ENCODE results near the gene FXYD6. TPM values are rescaled to one million over a fixed set of nuclear protein-coding genes. Genes with fewer than 3 reads are reported as not detected.

The FXYD6 gene
- polyA plus RNA-seq, 2 of the 4 experiments (the other 2 are of a cell fraction) = 0.26 to 0.49 TPM

DNA sequence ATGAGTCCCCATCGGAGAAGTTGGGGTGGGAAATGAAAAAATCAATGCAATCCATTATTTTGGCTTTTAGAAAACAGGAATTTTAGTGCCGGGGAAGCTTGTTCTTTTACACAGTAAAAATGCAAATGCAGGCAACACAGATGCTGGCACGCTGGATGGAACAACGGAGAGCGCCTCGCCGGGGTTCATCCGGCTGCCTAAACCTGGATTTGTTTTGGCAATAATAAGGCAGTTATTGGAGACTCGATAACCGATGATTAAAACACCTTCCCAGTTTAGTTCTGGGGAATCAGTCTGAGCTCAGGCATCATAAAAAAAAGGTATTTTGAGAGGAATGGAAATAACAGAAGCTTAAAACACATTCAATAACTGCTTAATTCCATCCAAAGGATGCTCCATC is 82.3 kb downstream of the FXYD6 start:
- Histone ChIP-seq H3K4me1 (no peaks in the 10 kb centered on the region), H3K4me3 (no peak overlapping the region), H3K9me3 (no peaks in the 10 kb centered on the region), H3K27ac (no peak overlapping the region), H3K4me2 (no peak overlapping the region)
- CTCF ChIA-PET = interaction anchor here (1.2 to 2.0 kb wide), 3 partner anchors 15 to 153 kb away, joined by 3 to 4 read pairs (median 4); no protein-coding TSS in a partner anchor
- no peak for DNase-seq (ENCODE audit: low read depth in 1 of 2, low spot score in 1 of 2)
- FAIRE-seq = no peak
- TF ChIP-seq KDM1A (IDR thresholded peaks at IDR 0.05; ENCODE audit: low read depth) = no peak
- no peak for TF ChIP-seq JUN (IDR thresholded peaks at IDR 0.05)
- no peak for TF ChIP-seq CEBPB (IDR thresholded peaks at IDR 0.05)
- TF ChIP-seq, protein P1, sequence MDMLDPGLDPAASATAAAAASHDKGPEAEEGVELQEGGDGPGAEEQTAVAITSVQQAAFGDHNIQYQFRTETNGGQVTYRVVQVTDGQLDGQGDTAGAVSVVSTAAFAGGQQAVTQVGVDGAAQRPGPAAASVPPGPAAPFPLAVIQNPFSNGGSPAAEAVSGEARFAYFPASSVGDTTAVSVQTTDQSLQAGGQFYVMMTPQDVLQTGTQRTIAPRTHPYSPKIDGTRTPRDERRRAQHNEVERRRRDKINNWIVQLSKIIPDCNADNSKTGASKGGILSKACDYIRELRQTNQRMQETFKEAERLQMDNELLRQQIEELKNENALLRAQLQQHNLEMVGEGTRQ (IDR thresholded peaks at IDR 0.05) = no peak
- TF ChIP-seq NPAS2 (CRISPR knock-in tag; IDR thresholded peaks at IDR 0.05; ENCODE audit: borderline replicate concordance) = no peak
- no peak for TF ChIP-seq ZNF302 (CRISPR knock-in tag; IDR thresholded peaks at IDR 0.05)
- TF ChIP-seq HOXB13 (CRISPR knock-in tag; IDR thresholded peaks at IDR 0.05; ENCODE audit: low read depth) = no peak
- no peak for TF ChIP-seq POLR2A (IDR thresholded peaks at IDR 0.05; ENCODE audit: low read length)
- no peak for TF ChIP-seq EHF (CRISPR knock-in tag; IDR thresholded peaks at IDR 0.05)
- TF ChIP-seq CBX8 (IDR thresholded peaks at IDR 0.05) = no peak
- TF ChIP-seq, protein P2, sequence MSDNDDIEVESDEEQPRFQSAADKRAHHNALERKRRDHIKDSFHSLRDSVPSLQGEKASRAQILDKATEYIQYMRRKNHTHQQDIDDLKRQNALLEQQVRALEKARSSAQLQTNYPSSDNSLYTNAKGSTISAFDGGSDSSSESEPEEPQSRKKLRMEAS (IDR thresholded peaks at IDR 0.05) = no peak
- no peak for TF ChIP-seq JUNB (IDR thresholded peaks at IDR 0.05)
- TF ChIP-seq, protein P3, sequence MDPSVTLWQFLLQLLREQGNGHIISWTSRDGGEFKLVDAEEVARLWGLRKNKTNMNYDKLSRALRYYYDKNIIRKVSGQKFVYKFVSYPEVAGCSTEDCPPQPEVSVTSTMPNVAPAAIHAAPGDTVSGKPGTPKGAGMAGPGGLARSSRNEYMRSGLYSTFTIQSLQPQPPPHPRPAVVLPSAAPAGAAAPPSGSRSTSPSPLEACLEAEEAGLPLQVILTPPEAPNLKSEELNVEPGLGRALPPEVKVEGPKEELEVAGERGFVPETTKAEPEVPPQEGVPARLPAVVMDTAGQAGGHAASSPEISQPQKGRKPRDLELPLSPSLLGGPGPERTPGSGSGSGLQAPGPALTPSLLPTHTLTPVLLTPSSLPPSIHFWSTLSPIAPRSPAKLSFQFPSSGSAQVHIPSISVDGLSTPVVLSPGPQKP (IDR thresholded peaks at IDR 0.05; ENCODE audit: low read depth, low read length) = no peak
- POLR2A ChIA-PET = no interaction called here
- no peak for ATAC-seq
- WGBS (ENCODE audit: missing lambda C conversion rate) = 93% methylated on average over 10 of the region's 10 CpGs

DNA sequence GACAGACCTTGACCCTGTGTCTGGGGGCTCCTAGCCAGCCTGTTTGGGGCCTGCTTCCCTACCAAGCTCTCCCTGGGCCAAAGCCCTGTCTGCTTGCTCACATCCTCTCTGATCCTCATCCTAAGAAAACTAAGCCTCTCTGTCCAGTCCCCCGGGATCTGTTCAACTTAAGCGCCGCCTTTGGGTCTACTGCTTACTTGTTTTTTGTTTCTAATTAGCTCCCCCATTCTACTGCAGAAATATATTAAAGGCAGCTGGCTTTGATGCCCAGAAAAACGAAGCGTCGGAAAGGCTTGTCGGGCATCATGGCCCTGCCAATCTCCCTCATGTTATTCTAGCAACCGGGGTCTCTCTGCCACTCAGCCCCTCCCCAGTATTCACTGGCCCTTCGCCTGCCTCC is 82.9 kb downstream of the FXYD6 start:
- ATAC-seq = no peak
- Histone ChIP-seq H3K4me1 (no peaks in the 10 kb centered on the region), H3K4me2 (no peak overlapping the region), H3K9me3 (no peaks in the 10 kb centered on the region), H3K4me3 (no peak overlapping the region), H3K27ac (no peak overlapping the region)
- no peak for TF ChIP-seq EP300 (IDR thresholded peaks at IDR 0.05)
- TF ChIP-seq CBX8 (IDR thresholded peaks at IDR 0.05) = no peak
- TF ChIP-seq HDAC2 (IDR thresholded peaks at IDR 0.05) = no peak
- TF ChIP-seq, protein P4, sequence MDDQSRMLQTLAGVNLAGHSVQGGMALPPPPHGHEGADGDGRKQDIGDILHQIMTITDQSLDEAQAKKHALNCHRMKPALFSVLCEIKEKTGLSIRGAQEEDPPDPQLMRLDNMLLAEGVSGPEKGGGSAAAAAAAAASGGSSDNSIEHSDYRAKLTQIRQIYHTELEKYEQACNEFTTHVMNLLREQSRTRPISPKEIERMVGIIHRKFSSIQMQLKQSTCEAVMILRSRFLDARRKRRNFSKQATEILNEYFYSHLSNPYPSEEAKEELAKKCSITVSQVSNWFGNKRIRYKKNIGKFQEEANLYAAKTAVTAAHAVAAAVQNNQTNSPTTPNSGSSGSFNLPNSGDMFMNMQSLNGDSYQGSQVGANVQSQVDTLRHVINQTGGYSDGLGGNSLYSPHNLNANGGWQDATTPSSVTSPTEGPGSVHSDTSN (IDR thresholded peaks at IDR 0.05) = no peak
- no peak for TF ChIP-seq ESRRA (IDR thresholded peaks at IDR 0.05; ENCODE audit: borderline replicate concordance, low read length)
- TF ChIP-seq, protein P5, sequence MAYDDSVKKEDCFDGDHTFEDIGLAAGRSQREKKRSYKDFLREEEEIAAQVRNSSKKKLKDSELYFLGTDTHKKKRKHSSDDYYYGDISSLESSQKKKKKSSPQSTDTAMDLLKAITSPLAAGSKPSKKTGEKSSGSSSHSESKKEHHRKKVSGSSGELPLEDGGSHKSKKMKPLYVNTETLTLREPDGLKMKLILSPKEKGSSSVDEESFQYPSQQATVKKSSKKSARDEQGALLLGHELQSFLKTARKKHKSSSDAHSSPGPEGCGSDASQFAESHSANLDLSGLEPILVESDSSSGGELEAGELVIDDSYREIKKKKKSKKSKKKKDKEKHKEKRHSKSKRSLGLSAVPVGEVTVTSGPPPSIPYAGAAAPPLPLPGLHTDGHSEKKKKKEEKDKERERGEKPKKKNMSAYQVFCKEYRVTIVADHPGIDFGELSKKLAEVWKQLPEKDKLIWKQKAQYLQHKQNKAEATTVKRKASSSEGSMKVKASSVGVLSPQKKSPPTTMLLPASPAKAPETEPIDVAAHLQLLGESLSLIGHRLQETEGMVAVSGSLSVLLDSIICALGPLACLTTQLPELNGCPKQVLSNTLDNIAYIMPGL (CRISPR knock-in tag; IDR thresholded peaks at IDR 0.05; ENCODE audit: borderline replicate concordance) = no peak
- TF ChIP-seq NR3C1 (IDR thresholded peaks at IDR 0.05) = no peak
- ChIA-PET POLR2A (no interaction called here), CTCF (interaction anchor here (1.2 to 2.3 kb wide), 5 partner anchors 14 to 367 kb away, joined by 3 to 8 read pairs (median 4); no protein-coding TSS in a partner anchor)
- 81% methylated on average over 9 of the region's 9 CpGs for WGBS (ENCODE audit: missing lambda C conversion rate)
- FAIRE-seq = no peak
- DNase-seq (ENCODE audit: low read depth in 1 of 2, low spot score in 1 of 2) = no peak

DNA sequence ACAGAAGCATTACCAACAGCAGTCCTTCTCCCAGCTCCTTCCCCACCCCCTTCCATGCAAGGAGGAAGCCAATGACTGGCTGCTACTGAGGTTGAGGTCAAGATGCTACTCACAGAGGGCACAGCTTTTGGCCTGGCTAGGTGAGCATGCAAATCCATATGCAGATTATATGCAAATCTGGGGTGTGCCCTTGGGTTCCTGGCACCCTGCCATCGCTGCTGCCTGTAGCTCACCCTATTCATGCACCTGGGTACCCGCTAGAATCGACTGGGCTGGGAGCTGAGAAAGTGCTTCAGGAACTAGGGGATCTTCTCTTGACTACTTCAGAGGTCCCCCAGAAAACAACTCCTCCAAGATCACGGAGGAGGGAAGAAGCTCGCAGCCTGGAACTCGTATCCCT is 83.5 kb downstream of the FXYD6 start:
- ChIA-PET POLR2A (no interaction called here), CTCF (interaction anchor here (1.0 to 2.3 kb wide), 7 partner anchors 13 to 367 kb away, joined by 3 to 8 read pairs (median 4); no protein-coding TSS in a partner anchor)
- TF ChIP-seq TP53 (CRISPR knock-in tag; IDR thresholded peaks at IDR 0.05) = no peak
- TF ChIP-seq NFE2L2 (conservative IDR thresholded peaks at IDR 0.05; ENCODE audit: low read length) = no peak
- TF ChIP-seq KDM1A (IDR thresholded peaks at IDR 0.05; ENCODE audit: low read depth) = no peak
- TF ChIP-seq RARB (CRISPR knock-in tag; IDR thresholded peaks at IDR 0.05) = no peak
- TF ChIP-seq EP300 (IDR thresholded peaks at IDR 0.05) = no peak
- no peak for TF ChIP-seq ZC3H11A (IDR thresholded peaks at IDR 0.05)
- TF ChIP-seq JUN (IDR thresholded peaks at IDR 0.05) = no peak
- no peak for TF ChIP-seq HOXA7 (CRISPR knock-in tag; IDR thresholded peaks at IDR 0.05)
- no peak for TF ChIP-seq HOXB13 (CRISPR knock-in tag; IDR thresholded peaks at IDR 0.05; ENCODE audit: low read depth)
- TF ChIP-seq, protein P5 (CRISPR knock-in tag; IDR thresholded peaks at IDR 0.05; ENCODE audit: borderline replicate concordance) = no peak
- TF ChIP-seq POLR2A (IDR thresholded peaks at IDR 0.05; ENCODE audit: low read length) = no peak
- TF ChIP-seq, protein P4 (IDR thresholded peaks at IDR 0.05) = no peak
- TF ChIP-seq, protein P1 (IDR thresholded peaks at IDR 0.05) = no peak
- no peak overlapping the region for H3K4me2 ChIP-seq
- no peak for DNase-seq (ENCODE audit: low read depth in 1 of 2, low spot score in 1 of 2)
- no peaks in the 10 kb centered on the region for H3K9me3 ChIP-seq
- FAIRE-seq = no peak
- WGBS (ENCODE audit: missing lambda C conversion rate) = 84% methylated on average over 6 of the region's 6 CpGs
- no peak overlapping the region for H3K4me3 ChIP-seq
- no peaks in the 10 kb centered on the region for H3K4me1 ChIP-seq
- no peak overlapping the region for H3K27ac ChIP-seq
- ATAC-seq = no peak
